ENCODE results near the gene C12orf75. TPM values are rescaled to one million over a fixed set of nuclear protein-coding genes. Genes with fewer than 3 reads are reported as not detected.

The C12orf75 gene
- total and polyA plus RNA-seq, 2 of the 13 experiments (the other 11 are each of a cell fraction or from before 2014, with no cell fraction given), result 16.1 to 19.8 TPM

GRCh38 chr12:105330283-105330930, at the start of gene C12orf75 (continued):
- TF ChIP-seq, protein P1, sequence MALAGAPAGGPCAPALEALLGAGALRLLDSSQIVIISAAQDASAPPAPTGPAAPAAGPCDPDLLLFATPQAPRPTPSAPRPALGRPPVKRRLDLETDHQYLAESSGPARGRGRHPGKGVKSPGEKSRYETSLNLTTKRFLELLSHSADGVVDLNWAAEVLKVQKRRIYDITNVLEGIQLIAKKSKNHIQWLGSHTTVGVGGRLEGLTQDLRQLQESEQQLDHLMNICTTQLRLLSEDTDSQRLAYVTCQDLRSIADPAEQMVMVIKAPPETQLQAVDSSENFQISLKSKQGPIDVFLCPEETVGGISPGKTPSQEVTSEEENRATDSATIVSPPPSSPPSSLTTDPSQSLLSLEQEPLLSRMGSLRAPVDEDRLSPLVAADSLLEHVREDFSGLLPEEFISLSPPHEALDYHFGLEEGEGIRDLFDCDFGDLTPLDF (CRISPR knock-in tag; IDR thresholded peaks at IDR 0.05), result no peak
- TF ChIP-seq, protein P2, sequence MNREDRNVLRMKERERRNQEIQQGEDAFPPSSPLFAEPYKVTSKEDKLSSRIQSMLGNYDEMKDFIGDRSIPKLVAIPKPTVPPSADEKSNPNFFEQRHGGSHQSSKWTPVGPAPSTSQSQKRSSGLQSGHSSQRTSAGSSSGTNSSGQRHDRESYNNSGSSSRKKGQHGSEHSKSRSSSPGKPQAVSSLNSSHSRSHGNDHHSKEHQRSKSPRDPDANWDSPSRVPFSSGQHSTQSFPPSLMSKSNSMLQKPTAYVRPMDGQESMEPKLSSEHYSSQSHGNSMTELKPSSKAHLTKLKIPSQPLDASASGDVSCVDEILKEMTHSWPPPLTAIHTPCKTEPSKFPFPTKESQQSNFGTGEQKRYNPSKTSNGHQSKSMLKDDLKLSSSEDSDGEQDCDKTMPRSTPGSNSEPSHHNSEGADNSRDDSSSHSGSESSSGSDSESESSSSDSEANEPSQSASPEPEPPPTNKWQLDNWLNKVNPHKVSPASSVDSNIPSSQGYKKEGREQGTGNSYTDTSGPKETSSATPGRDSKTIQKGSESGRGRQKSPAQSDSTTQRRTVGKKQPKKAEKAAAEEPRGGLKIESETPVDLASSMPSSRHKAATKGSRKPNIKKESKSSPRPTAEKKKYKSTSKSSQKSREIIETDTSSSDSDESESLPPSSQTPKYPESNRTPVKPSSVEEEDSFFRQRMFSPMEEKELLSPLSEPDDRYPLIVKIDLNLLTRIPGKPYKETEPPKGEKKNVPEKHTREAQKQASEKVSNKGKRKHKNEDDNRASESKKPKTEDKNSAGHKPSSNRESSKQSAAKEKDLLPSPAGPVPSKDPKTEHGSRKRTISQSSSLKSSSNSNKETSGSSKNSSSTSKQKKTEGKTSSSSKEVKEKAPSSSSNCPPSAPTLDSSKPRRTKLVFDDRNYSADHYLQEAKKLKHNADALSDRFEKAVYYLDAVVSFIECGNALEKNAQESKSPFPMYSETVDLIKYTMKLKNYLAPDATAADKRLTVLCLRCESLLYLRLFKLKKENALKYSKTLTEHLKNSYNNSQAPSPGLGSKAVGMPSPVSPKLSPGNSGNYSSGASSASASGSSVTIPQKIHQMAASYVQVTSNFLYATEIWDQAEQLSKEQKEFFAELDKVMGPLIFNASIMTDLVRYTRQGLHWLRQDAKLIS (CRISPR knock-in tag; IDR thresholded peaks at IDR 0.05), result no peak
- no peak for TF ChIP-seq ZNF24 (IDR thresholded peaks at IDR 0.05)
- 0 out of 2 replicates have a peak, but pooled peaks have one; percentile 20 for TF ChIP-seq ZSCAN21 (CRISPR knock-in tag; IDR thresholded peaks at IDR 0.05; ENCODE audit: borderline replicate concordance)
- TF ChIP-seq IRF1 (CRISPR knock-in tag; IDR thresholded peaks at IDR 0.05; ENCODE audit: low read depth), result no peak
- no peak for TF ChIP-seq ZNF326 (CRISPR knock-in tag; IDR thresholded peaks at IDR 0.05; ENCODE audit: borderline replicate concordance)
- TF ChIP-seq FOXP1 (IDR thresholded peaks at IDR 0.05), result no peak
- TF ChIP-seq FOXP1 (CRISPR knock-in tag; IDR thresholded peaks at IDR 0.05), result no peak
- TF ChIP-seq REPIN1 (CRISPR knock-in tag; IDR thresholded peaks at IDR 0.05; ENCODE audit: borderline replicate concordance, low read depth), result peak; percentile 39; the same call in 1 of the 2 replicates
- peak; percentile 70 for TF ChIP-seq SP2 (CRISPR knock-in tag; IDR thresholded peaks at IDR 0.05)
- TF ChIP-seq ZNF383 (CRISPR knock-in tag; IDR thresholded peaks at IDR 0.05; ENCODE audit: borderline replicate concordance), result no peak
- TF ChIP-seq ZNF740 (CRISPR knock-in tag; IDR thresholded peaks at IDR 0.05), result 0 out of 2 replicates have a peak, but pooled peaks have one; percentile 37
- TF ChIP-seq NBN (conservative IDR thresholded peaks at IDR 0.05), result no peak
- TF ChIP-seq CREM (IDR thresholded peaks at IDR 0.05), result no peak
- no peak for TF ChIP-seq CREM (CRISPR knock-in tag; IDR thresholded peaks at IDR 0.05)
- no peak for TF ChIP-seq ZNF350 (CRISPR knock-in tag; IDR thresholded peaks at IDR 0.05; ENCODE audit: borderline replicate concordance, low read depth)
- no peak for TF ChIP-seq ZSCAN5A (CRISPR knock-in tag; IDR thresholded peaks at IDR 0.05; ENCODE audit: borderline replicate concordance)
- no peak for TF ChIP-seq FOXA3 (CRISPR knock-in tag; IDR thresholded peaks at IDR 0.05)
- TF ChIP-seq BORCS8-MEF2B (CRISPR knock-in tag; IDR thresholded peaks at IDR 0.05), result peak; percentile 86
- TF ChIP-seq, protein P3, sequence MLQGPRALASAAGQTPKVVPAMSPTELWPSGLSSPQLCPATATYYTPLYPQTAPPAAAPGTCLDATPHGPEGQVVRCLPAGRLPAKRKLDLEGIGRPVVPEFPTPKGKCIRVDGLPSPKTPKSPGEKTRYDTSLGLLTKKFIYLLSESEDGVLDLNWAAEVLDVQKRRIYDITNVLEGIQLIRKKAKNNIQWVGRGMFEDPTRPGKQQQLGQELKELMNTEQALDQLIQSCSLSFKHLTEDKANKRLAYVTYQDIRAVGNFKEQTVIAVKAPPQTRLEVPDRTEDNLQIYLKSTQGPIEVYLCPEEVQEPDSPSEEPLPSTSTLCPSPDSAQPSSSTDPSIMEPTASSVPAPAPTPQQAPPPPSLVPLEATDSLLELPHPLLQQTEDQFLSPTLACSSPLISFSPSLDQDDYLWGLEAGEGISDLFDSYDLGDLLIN (CRISPR knock-in tag; IDR thresholded peaks at IDR 0.05; ENCODE audit: borderline replicate concordance), result no peak

Measured in HepG2 (cell line).